ENCODE data around the gene LRRC52.

LRRC52 gene, protein sequence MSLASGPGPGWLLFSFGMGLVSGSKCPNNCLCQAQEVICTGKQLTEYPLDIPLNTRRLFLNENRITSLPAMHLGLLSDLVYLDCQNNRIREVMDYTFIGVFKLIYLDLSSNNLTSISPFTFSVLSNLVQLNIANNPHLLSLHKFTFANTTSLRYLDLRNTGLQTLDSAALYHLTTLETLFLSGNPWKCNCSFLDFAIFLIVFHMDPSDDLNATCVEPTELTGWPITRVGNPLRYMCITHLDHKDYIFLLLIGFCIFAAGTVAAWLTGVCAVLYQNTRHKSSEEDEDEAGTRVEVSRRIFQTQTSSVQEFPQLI

DNA sequence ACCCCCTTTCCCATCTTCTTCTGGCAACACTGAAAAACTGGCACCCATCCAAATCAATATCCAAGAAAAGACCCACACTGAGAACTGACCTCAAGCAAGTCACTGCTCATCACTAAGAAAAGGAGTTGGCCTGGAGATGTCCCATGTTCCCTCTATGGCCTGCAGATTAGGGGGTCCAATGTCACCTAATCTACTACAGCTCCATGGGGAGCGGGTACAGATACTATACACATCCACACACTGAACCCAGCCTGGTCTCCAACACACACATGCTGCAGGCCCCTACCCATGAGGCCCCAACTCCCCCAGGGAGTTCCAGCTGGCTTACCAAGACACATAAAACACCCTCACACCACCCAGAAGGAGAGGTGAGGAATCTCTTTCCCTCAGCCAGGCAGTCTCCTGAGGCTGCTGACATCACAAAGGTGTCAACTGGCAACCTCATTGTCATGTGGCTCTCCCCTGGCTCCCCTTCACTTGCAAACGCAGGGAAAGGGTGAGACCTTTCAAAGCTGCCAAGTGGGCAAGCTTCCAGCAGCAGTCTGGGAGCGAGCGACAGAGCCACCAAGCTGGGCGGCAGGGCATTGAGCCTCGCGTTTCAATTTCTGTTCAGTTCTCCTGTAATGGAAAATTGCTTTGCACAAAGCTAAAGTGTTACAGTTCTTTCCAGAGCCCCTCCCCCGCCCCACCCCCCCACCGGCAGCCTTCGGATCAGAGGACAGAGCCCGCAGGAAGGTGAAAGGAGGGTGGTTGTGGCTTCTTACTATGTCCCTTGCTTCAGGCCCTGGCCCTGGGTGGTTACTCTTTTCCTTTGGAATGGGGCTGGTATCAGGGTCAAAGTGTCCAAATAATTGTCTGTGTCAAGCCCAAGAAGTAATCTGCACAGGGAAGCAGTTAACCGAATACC is at the start of gene LRRC52:
Gene LRRC52 (plus strand): TSS at position 469 of the 907 bp plus-strand sequence. CDS start 297 bp downstream, at position 766.
- peak; percentile 36 for DNase-seq (ENCODE audit: low read depth, low spot score)

DNA sequence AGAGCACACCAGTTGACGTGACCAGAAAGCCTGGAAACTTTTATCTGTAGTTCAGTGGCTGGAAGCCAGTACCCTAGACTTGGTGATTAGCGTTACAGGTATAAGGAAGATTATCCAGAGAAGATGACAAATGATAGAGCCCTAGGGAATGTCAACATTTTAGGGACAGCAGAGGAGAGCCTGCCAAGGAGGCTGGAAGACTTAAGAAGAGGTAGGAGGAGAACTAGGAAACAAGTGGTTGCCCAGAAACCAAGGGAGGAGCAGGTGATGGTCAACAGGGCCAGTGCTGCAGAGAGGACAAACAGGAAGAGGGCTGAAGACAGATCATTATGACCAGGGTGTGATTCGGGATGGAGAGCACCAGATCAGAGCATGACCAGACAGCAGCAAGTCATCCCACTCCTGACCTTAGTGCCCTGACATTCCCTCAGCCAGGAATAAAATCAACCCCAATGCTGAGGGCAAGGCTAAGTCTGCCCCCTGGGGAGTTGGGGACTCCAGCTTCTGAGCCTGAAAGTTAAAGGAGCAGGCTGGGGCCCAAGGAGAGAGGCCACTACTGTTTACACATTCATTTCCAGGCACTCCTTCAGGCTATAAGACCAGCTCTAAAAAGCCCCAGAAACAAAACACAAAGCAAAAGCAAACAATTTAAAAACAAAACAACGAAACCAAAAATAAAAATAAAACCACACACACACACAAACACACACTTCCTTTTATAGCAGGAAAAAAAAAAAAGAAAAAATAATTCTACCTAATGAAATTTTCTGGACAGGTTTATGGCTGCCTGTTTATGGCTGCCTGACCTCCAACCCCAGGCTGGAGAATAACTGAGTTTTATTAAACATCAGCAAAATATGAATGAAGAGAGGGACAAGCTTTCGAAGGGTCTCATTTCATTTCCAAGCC is 48.6 kb upstream of the LRRC52 start:
- peak; percentile 35 for DNase-seq (ENCODE audit: low read depth, low spot score)

DNA sequence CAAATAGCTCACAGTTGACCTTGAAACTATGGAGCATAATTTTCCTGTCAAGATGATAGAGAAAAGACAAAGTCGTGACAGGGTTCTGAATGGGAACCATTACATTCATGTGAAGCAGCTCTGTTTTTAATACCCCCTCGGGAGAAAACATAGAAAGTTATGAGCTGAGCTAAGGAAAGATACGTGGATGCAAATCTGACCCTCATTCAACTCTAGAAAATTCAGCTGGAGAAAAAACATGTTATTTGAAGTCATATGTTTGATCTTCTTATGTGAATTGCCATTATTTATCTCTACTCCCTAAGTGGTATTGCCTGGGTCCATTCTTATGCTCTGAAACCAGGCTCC is 48.0 kb upstream of the LRRC52 start:
- no peak for DNase-seq (ENCODE audit: low read depth, low spot score)

DNA sequence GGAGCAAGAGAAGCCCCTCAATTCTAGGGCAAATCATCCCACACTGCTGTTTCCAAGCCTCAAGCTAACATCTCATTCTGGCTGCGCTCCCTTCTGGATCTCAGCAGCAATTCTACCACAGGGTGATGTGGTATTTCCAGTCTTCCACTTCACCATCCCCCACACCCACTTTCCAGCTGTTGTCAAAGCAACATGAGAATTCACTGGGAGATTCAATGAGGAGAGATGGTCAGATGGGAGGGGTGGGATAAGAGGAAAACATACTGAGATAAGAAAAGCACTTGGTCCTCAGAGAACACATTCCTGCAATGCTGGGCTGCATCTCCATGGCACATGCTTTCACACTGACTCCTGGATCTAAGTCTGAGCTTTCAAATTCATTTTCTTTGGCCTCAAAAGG is 47.3 kb upstream of the LRRC52 start:
- peak; percentile 32 for DNase-seq (ENCODE audit: low read depth, low spot score)

DNA sequence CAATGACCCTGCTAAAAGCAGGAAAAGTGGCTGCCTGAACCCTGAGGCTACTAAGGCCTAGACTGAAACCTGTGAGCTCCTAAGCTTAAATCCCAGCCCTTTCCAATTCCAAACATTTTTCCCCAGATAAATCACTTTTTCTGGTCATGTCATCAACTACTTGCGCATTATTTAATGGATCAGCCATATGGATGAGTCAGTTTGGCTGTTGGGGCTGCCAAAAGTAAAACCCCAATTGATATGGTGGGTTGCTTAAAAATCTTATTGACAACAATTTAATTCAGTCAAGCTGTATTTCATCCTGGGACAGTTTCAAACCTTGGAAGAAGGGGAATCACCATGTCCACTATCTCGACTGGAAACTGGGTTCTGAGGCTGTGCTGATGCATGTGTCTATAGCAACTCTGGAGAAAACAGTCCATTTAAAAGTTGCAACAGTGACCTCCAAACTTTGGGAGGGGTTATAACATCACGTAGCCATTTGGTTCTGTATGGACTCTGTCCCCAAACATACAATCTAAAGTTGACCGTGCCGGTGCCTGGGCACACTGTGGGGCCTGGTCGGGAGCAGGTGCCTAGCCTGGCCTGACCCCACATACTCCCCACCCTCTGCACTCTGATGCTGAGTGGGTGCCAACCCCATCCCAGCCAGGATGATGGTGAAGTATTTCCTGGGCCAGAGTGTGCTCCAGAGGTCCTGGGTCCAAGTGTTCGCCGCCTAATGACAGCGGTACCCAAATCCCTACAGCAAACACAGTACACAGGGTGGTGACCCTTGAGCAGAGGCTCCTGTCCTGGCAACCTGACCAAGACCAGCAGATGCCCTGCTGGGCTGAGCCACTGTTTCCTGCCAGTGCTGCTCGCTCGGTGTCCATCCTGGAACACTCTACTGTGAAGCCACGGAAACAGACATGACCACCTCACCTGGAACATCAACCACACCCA is 46.5 kb upstream of the LRRC52 start:
- no peak for DNase-seq (ENCODE audit: low read depth, low spot score)

DNA sequence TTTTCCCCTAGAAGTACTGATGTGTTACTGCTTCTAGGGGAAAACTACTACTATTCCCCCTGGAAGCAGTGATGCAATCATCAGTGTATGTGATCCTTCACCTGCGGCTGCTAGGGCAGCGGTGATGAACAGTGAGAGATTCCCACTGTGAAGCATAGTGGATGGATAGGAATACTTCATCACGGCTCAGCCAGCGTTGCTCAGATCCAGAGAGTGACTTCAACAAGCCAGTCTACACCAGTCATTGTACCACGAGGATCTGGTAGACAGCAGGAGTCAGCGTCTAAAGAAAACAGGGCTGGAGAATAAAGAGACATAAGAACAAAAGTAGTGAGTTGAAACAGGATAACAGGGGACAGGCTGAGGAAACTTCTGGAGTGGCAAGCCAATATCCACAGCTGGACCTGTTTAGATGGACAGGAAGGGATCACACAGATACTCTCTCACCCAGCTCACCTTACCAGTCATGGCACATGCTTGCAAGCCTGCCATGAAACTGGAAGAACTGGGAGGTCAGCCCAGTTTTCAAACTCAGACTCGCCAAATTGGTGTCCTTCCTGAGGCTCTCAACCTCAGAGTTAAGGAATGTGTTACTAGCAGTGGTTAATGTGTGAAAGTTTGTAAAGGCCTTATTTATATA is 42.4 kb upstream of the LRRC52 start:
- no peak for DNase-seq (ENCODE audit: low read depth, low spot score)

DNA sequence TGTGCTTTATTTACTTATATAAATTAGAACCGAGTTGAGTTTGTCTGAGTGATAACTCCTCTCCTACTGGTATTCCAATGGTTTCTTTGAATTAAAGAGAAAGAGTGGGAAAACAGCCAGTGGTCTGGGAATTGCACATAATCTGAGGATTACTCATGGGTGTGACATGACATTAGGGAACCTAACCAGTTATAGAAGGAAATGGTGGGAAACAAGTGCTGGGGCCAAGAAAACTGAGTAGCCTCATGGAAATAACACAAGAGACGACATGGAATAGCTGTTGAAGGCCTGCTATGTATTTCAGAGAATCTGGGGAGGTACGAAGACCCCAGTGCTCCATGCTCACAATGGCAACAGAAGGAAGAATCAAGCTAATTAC is 41.8 kb upstream of the LRRC52 start:
- DNase-seq (ENCODE audit: low read depth, low spot score): no peak

DNA sequence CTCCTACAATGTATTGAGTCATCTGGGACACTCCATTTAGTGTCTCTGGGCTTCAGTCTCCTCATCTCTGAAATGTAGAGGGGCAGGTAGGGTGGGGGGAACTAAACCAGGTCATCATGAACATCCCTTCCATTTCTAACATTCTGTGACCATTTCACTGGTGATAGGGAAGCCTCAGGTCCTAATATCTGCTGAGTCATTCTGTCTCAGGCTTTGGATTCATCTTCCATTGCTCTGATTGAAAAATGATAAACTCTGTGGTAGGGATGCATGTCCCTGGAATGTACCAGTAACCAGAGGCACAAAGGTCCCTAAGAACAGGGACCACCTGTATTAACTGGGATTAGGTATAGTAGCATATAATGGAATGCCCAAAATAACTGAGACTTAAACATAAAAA is 36.2 kb upstream of the LRRC52 start:
- no peak for DNase-seq (ENCODE audit: low read depth, low spot score)

DNA sequence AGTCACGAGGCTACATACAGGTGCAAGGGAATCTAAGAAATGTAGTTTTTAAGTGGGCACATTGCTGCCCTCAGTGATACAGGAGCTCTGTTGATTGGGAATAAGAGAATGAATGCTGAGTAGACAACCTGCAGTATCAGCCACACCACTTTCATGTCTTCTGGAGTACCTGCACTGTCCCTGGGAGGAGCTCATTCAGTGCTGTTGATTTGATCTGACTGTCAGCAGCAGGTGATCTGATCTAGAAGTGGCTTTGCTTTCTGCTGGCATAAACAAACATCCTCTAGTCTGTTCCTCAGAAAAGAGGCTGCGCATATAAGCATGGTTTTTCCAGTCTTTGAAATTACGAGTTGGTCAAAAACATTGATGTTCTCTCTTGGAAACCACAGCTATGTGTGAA is 35.5 kb upstream of the LRRC52 start:
- DNase-seq (ENCODE audit: low read depth, low spot score): no peak

DNA sequence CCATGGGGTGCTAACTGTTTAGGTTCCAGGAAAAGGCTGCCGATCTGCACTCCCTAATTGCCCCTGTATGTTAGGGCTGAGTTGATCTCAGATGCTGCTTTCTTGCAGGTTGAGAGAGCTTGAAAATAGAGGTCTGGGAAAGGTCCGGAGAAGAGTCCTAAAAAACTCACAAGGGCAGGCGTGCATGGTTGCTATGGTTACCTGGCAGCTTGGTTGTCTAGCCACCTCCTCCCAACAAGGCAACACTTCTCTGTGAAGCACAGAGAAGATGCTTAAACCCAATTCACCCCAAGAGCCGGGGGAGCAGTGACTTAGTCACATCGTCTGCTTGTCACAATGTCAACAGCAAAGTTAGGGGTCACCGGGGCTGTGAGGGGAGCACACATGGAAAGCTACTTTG is 31.0 kb upstream of the LRRC52 start:
- DNase-seq (ENCODE audit: low read depth, low spot score): no peak

DNA sequence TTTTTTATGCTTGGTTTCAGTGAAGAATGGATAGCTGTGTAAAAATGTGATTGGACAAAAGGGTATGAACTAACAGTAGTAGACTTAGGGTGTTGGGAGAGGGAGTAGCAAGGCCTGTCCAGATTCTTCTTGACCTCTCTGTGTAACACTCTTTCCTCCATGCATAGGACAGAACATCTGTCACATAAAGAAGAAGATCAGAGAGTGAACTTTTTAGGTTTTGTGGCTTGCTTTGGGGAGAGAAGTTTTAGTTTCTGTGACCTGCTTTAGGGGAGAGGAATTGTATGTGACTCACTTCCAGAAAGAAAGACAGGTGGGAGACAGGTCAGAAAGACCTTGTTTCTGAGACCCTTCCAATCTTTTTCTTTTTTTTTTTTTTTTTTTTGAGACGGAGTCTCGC is 27.3 kb upstream of the LRRC52 start:
- no peak for DNase-seq (ENCODE audit: low read depth, low spot score)

DNA sequence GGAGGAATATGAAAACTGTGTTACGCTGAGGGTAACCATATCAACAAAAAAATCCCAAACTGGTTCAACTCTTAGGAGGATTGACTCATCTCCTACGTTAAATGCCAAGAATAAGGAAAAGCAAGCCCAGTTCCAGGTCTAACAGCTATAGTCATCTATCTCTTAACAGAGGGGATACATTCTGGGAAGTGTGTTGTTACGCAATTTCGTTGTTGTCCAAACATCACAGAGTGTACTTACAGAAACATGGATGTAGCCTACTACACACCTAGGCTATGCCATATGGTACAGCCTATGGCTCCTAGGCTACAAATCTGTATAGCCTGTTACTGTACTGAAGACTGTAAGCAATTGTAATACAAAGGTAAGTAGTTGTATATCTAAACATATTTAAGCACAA is 23.2 kb upstream of the LRRC52 start:
- DNase-seq (ENCODE audit: low read depth, low spot score): no peak

DNA sequence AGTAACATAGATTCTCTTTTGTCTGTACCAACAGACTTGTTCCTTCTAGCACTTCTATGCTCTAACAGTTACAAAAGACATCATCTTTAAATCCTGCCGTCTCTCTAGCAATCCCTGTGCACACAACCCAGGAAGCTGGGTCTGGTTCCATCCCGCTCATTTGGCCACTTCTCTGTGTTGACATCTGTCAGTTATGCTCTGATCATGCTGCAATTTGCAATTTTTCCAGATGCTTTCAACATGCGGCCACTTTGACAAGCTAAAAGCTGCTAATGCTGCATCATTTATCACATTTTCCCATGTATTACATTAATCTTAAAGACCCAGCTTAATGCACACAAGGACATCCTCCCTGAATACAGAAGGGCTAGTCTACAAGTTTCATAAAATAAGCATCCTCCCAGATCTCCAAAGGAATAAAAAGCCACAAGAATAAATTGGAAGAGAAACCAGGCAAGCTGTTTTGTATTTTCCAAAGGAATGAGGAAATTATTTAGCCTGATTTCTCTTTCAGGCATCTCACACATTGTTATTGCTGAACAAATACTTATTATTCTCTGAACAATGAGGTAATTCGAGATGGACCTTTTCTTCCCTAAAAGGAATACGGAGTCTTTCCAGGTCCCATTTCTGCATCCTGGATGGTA is 19.0 kb upstream of the LRRC52 start:
- no peak for DNase-seq (ENCODE audit: low read depth, low spot score)

DNA sequence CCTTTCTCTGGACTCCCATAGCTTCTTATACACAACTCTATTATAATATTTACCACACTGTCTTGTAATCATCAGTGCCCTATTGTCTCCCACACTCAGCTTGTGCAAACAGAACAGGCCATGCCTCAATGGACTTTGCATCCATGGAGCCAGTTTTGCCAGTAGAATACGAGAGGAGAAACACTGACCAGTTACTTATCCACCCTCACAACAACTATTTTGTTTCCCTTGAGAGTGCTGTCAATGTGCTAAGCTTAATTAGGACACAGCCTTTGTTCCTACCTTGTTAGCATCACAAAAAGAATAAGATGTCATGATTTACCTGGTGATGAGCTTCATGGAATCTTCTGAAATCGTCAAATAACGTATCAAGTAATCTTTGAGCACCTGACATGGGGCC is 18.1 kb upstream of the LRRC52 start:
- no peak for DNase-seq (ENCODE audit: low read depth, low spot score)

DNA sequence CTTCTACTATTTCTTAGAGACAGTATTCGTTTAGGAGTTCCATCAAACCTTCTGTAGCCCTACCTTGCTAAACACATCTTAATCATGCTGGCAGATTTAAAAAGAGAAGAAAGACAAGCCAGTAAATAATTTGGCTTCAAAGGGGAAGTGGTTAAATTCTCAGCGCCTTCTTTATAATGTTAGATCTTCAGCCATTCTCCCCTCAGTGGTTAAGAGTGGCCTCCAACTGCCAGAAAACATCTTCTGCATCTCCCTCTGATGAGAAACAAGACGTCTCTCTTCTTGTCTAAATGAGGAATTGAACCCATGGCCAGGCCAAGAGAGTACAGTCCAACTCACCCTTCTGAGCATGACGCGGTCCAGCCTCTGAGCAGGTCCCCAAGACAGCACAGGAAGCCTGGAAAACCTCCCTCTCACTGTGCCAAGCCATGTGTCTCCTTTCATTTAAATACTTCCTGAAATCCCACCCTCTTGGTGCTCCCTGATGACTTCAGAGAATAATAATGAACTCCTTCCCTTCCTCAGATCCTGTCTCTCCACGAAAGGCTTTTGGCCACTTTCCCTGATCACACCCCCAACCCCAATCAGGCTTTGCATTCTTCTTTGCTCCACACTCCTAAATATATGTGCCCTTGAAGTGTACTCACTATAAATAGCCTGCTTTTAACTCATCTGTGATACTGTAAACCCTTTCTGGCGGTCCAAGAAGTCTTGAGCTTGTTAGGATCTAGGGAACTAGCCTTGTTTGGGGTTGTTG is 16.4 kb upstream of the LRRC52 start:
- no peak for DNase-seq (ENCODE audit: low read depth, low spot score)

DNA sequence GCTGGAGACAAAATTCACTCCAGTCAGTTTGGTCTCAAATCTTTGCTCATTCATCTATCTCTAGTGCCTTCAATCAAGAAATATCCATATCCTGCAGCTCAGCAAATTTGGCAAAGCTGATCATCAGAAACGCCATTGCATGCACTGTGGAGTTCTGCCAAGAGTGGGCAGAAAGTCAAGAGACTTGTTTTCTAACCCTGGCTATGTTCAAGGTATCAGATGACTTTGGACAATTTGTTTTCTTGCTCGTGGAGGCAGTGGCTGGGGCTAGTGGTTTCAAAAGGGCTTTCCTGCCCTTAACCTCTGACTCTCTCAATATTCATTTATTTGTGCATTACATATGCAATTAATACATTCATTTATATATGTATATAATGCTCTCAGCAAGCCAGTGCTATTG is 12.8 kb upstream of the LRRC52 start:
- no peak for DNase-seq (ENCODE audit: low read depth, low spot score)

DNA sequence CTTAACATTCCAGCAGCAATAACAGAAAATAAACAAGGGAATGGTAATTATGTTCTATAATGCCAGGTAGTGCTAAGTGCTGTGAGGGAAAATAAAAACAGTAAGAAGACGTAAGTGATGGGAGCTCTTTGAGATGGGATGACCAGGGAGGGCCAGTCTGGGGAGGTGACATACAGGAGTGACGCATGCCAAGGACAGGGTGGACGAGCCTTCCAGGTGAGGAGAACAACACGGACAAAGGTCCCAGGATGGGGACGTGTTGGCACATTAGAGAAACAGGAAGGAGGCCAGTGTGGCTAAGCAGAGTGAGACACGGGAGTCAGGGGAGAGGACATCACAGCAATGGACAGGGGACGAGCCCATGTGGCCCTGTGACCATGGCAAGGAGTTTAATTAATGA is 11.7 kb upstream of the LRRC52 start:
- DNase-seq (ENCODE audit: low read depth, low spot score): no peak

DNA sequence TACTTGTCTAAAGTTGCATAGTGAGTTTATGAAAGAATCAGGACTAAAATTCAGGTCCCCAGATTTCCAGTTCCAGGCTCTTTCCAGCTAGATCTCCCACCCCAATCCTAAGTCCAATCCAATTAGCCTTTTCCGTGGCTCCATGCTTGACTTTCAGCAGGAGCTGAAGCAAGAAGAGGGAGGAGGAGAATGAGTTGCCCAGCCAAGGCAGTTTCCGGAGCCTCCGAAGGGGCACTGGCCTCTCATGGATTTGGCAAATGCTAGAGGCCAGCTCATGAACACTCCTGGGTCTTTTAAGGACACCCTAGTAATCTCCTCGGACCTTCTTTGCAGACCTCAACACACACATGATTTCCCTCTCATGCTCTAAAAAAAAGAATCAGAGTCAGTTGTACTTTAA is 10.5 kb upstream of the LRRC52 start:
- DNase-seq (ENCODE audit: low read depth, low spot score): no peak

DNA sequence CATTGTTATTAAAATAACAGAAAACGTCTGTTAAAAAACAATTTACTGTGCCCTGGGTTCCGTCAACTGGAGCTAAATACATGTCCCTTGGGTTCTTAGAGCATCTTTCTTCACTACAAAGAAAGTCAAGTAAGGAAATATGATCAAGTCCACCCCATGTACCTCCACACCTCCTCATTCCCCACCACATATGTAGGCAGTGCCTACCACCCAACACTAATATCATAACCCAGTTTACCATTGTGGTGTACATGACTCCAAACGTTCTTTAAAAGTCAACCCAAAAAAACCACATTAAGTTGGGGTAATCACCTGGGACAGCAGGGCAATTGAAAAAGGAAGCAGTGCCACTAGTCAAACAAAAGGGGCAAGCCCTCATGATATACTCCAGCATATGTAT is 7.8 kb upstream of the LRRC52 start:
- no peak for DNase-seq (ENCODE audit: low read depth, low spot score)
